C4-2B (cell line): ENCODE measurements around the gene DDX39A.

Experiments used
- ZFX ChIP-seq: fragments of 450-650 bp; IDR thresholded peaks from 2 replicates; pipeline ENCODE4 v1.6.1; 2017
- TF ChIP-seq, protein P1 (sequence below): fragments of 450-650 bp; conservative IDR thresholded peaks from 2 replicates; pipeline ENCODE4 v1.5.1; 2017; ENCODE audit warnings: mild to moderate bottlenecking

DNA sequence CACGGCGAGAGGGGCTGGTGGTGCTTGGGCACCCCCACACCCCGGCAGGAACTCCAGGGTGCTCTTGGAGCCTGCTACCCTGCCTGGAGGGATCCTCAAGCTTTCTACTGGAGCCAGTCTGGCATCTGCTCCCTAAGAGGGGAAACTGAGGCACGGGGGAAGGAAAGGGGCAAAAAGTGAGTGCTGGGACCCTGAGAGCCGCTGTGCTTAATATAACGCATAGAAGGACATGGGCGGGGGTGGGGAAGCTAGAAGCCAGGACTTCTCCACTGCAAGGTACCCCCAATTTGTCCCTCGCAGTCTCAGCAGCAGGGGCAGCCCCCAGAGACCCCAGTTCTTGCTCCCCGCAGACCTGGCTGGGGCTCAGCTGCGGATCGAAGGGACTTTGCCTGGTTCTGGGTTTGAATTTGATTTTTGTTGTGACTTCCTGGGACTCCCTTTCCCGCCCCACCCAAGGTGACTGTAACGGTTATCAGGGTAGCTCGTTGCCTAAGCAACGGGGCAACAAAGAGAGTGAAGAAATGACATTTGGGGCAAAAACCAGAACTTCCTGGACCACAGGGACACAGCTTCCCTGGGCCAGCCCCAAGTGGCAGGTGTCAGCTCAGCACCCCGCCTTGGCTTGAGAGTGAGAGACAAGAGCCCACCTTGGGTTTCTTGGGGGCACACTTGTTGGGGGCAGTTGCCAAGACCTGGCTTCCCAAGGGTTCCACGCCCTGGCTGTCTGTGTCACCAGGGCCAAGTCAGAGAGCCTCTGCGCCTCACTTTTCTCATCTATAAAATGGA is 37.3 kb downstream of the DDX39A start:
- TF ChIP-seq, protein P1, sequence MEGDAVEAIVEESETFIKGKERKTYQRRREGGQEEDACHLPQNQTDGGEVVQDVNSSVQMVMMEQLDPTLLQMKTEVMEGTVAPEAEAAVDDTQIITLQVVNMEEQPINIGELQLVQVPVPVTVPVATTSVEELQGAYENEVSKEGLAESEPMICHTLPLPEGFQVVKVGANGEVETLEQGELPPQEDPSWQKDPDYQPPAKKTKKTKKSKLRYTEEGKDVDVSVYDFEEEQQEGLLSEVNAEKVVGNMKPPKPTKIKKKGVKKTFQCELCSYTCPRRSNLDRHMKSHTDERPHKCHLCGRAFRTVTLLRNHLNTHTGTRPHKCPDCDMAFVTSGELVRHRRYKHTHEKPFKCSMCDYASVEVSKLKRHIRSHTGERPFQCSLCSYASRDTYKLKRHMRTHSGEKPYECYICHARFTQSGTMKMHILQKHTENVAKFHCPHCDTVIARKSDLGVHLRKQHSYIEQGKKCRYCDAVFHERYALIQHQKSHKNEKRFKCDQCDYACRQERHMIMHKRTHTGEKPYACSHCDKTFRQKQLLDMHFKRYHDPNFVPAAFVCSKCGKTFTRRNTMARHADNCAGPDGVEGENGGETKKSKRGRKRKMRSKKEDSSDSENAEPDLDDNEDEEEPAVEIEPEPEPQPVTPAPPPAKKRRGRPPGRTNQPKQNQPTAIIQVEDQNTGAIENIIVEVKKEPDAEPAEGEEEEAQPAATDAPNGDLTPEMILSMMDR = no peak
- no peak for TF ChIP-seq ZFX
